DND-41 (cell line): ENCODE data around the gene PDPK1.
"Not testable (repeated sequence)": the region's sequence is repeated elsewhere in the genome, so short reads cannot be mapped to it uniquely, and the experiment has no call there.

ENCODE experiments used
- ATAC-seq: fragments of 200-7000 bp; cut with Tn5 transposase; 3 replicates; pipeline ENCODE4 v1.9.1; 2021; ENCODE audit warnings: low read depth; ENCODE audit not compliant: insufficient read depth
- DNase-seq: peaks from one replicate; pipeline ENCODE4 v3.0.0-alpha.2; 2020
- H2AFZ ChIP-seq: 2 replicates; pipeline ENCODE4 v1.6.0; 2012; ENCODE audit warnings: low read depth, low read length
- H3K27ac ChIP-seq: 2 replicates; pipeline ENCODE4 v1.5.1; 2012; ENCODE audit warnings: low read length, inconsistent platforms
- H3K27me3 ChIP-seq: fragments of 200-600 bp; sonication (generic); 2 replicates; pipeline ENCODE4 v1.6.0; 2012; ENCODE audit warnings: low read length, mild to moderate bottlenecking, inconsistent platforms; ENCODE audit not compliant: insufficient read depth, poor library complexity
- H3K36me3 ChIP-seq: 2 replicates; pipeline ENCODE4 v1.5.1; 2012; ENCODE audit warnings: low read length, inconsistent platforms; ENCODE audit not compliant: insufficient read depth
- H3K4me1 ChIP-seq: 2 replicates; pipeline ENCODE4 v1.5.1; 2012; ENCODE audit warnings: mild to moderate bottlenecking, low read length; ENCODE audit not compliant: insufficient read depth
- H3K4me2 ChIP-seq: 2 replicates; pipeline ENCODE4 v1.6.0; 2012; ENCODE audit warnings: mild to moderate bottlenecking, moderate library complexity, low read length, inconsistent platforms; ENCODE audit not compliant: insufficient read depth
- H3K4me3 ChIP-seq, 2 experiments: fragments of 200-600 bp in 1 of 2; shearing (Covaris generic) in 1 of 2; 2 replicates each; pipeline ENCODE4 v1.5.1; 2012 to 2016; ENCODE audit warnings: inconsistent platforms in 2 of 2, low read length in 2 of 2, mild to moderate bottlenecking in 2 of 2, low read depth in 1 of 2, moderate library complexity in 1 of 2
- H3K79me2 ChIP-seq: 2 replicates; pipeline ENCODE4 v1.6.0; 2012; ENCODE audit warnings: low read length, inconsistent platforms; ENCODE audit not compliant: insufficient read depth
- H3K9ac ChIP-seq: 2 replicates; pipeline ENCODE4 v1.6.0; 2012; ENCODE audit warnings: low read depth, mild to moderate bottlenecking, inconsistent platforms, low read length, moderate library complexity
- H3K9me3 ChIP-seq: 2 replicates; pipeline ENCODE4 v1.5.1; 2012; ENCODE audit warnings: low read length, moderate library complexity, mild to moderate bottlenecking, inconsistent platforms; ENCODE audit not compliant: insufficient read depth, severe bottlenecking
- H4K20me1 ChIP-seq: 2 replicates; pipeline ENCODE4 v1.6.0; 2012; ENCODE audit warnings: low read length; ENCODE audit not compliant: insufficient read depth
- EZH2 ChIP-seq: IDR thresholded peaks from 3 replicates; pipeline ENCODE4 v1.6.1; 2012; ENCODE audit warnings: borderline replicate concordance, low read depth, mild to moderate bottlenecking, moderate library complexity, low read length, inconsistent platforms; ENCODE audit not compliant: severe bottlenecking
- TF ChIP-seq, protein P1 (sequence below): IDR thresholded peaks from 2 replicates; pipeline ENCODE4 v1.5.1; 2012; ENCODE audit warnings: borderline replicate concordance, low read length, moderate library complexity, mild to moderate bottlenecking; ENCODE audit not compliant: poor library complexity, severe bottlenecking; ENCODE audit errors: extremely low read depth

The PDPK1 gene

GRCh38 chr16:2598133-2598641 lies 60.4 kb downstream of the PDPK1 start:
- no peak overlapping the region for H3K27ac ChIP-seq
- 0 out of 2 replicates have a peak, but pooled peaks cover 4% of the 10 kb centered on the region for H4K20me1 ChIP-seq
- H3K4me3 ChIP-seq = no peak overlapping the region
- ATAC-seq = no peak
- H3K9me3 ChIP-seq = no peaks in the 10 kb centered on the region
- H3K9ac ChIP-seq = no peak overlapping the region
- H3K79me2 ChIP-seq = peaks cover 11% of the 10 kb centered on the region
- TF ChIP-seq EZH2 = no peak
- TF ChIP-seq, protein P1, sequence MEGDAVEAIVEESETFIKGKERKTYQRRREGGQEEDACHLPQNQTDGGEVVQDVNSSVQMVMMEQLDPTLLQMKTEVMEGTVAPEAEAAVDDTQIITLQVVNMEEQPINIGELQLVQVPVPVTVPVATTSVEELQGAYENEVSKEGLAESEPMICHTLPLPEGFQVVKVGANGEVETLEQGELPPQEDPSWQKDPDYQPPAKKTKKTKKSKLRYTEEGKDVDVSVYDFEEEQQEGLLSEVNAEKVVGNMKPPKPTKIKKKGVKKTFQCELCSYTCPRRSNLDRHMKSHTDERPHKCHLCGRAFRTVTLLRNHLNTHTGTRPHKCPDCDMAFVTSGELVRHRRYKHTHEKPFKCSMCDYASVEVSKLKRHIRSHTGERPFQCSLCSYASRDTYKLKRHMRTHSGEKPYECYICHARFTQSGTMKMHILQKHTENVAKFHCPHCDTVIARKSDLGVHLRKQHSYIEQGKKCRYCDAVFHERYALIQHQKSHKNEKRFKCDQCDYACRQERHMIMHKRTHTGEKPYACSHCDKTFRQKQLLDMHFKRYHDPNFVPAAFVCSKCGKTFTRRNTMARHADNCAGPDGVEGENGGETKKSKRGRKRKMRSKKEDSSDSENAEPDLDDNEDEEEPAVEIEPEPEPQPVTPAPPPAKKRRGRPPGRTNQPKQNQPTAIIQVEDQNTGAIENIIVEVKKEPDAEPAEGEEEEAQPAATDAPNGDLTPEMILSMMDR = no peak
- H2AFZ ChIP-seq = no peak overlapping the region
- no peak overlapping the region for H3K4me2 ChIP-seq
- peaks cover 7% of the 10 kb centered on the region; the same call in 1 of the 2 replicates for H3K4me1 ChIP-seq
- H3K36me3 ChIP-seq = peaks cover 45% of the 10 kb centered on the region
- DNase-seq = no peak
- H3K27me3 ChIP-seq = no peaks in the 10 kb centered on the region

GRCh38 chr16:2598723-2599122 lies 60.9 kb downstream of the PDPK1 start:
- Histone ChIP-seq H3K27me3 (no peaks in the 10 kb centered on the region), H2AFZ (no peak overlapping the region), H4K20me1 (0 out of 2 replicates have a peak, but pooled peaks cover 3% of the 10 kb centered on the region), H3K4me2 (no peak overlapping the region), H3K36me3 (peaks cover 44% of the 10 kb centered on the region), H3K9ac (no peak overlapping the region), H3K27ac (no peak overlapping the region), H3K9me3 (no peaks in the 10 kb centered on the region), H3K4me1 (peaks cover 7% of the 10 kb centered on the region; the same call in 1 of the 2 replicates), H3K4me3 (no peak overlapping the region), H3K79me2 (peaks cover 12% of the 10 kb centered on the region)
- DNase-seq (no peak), ATAC-seq (no peak)
- TF ChIP-seq, protein P1 = no peak
- no peak for TF ChIP-seq EZH2

- H3K4me3 ChIP-seq, H3K27me3 ChIP-seq, H3K4me2 ChIP-seq, H4K20me1 ChIP-seq, H3K9ac ChIP-seq, ATAC-seq, H3K9me3 ChIP-seq, H2AFZ ChIP-seq, H3K4me1 ChIP-seq, DNase-seq, H3K27ac ChIP-seq: not testable (repeated sequence)
- Histone ChIP-seq H3K36me3 (peaks cover 41% of the 10 kb centered on the region), H3K79me2 (peaks cover 13% of the 10 kb centered on the region)
Observed at GRCh38 chr16:2599165-2599564, 61.3 kb downstream of the PDPK1 start.

DNA sequence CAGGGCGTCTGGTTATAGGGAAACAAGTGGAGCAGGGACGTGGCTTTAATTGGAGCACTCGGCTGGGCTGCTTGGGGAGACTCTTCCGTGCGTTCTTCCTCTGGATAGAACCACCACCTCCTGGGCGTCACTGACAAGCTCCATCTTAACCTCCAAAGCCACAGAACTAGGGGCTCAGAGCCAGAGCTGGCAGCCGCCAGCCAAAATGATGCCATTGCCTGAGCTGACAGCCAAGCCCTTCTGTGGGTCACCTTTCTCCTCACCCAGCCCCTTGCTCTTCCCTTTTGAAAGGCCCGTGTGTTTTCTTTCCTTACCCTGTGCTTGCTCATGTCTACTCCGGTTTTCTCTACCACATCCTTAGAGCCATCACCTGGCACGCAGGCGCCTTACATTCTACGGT lies 62.0 kb downstream of the PDPK1 start:
- not testable (repeated sequence) for H3K9ac ChIP-seq, ATAC-seq, H3K4me2 ChIP-seq, H2AFZ ChIP-seq, H3K27ac ChIP-seq, H4K20me1 ChIP-seq, H3K4me3 ChIP-seq, H3K27me3 ChIP-seq, H3K9me3 ChIP-seq, DNase-seq
- Histone ChIP-seq H3K36me3 (peaks cover 41% of the 10 kb centered on the region), H3K79me2 (peaks cover 16% of the 10 kb centered on the region), H3K4me1 (peaks cover 14% of the 10 kb centered on the region; the same call in 1 of the 2 replicates)

DNA sequence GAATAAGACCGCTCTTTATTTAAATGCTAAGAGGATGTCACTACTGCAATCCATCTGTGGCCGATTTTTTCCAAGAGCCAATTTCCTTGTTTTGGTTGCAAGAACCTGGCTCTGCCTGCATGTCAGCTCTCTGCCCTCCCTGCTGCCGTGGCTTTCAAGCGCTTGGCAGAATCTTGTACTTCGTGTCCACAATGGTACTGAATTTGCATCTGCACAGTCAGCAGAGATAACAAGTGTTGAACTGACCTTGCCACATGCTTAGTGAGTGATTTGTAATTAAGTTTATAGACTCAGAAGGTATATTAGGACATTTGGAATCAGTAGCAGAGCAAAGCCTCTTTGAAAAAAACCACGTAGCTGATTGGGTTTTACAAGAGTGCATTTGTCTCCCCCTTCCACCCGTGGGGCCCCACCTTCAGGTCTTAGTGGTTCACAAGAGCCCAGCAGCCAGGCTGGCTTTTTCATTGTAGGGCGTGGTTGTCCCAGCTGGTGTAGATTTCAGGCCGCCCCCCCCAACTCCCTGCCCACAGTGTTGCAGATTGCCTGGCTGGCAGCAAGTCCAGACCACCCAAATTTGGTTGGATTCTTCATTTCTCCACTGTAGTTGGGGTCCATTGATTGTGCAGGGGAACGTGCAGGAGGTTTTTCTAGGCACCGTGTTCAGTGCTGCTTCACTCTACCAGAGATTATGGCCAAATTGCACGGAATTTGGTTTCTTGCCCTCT lies 63.6 kb downstream of the PDPK1 start:
- not testable (repeated sequence) for H3K9ac ChIP-seq, DNase-seq, H3K4me2 ChIP-seq

DNA sequence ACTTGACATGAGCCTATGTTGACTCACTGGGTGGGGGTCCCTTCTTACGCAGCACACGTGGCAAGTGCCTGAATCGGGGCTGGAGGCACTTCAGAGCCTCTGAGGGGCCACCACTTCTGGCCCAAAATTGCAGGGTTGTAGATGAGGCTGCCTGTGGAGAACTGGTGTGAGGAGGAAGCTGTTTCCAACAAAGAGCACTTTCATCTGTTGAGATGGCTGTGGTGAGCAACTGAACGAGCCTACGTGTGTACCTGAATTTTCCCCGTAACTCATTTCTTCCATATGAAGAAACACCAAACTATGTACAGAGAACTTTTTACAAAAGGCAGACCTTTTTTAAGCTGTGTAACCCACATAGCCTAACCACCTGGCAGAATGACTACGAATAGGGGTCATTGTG lies 64.4 kb downstream of the PDPK1 start:
- not testable (repeated sequence) for H3K4me3 ChIP-seq, DNase-seq, H3K27me3 ChIP-seq, H4K20me1 ChIP-seq, H3K27ac ChIP-seq, ATAC-seq, H3K9me3 ChIP-seq
- peak overlapping the region; percentile 95; the same call in 1 of the 2 replicates for H3K4me2 ChIP-seq
- peaks cover 23% of the 10 kb centered on the region for H3K36me3 ChIP-seq
- peak overlapping the region; percentile 92; the same call in 1 of the 2 replicates for H3K9ac ChIP-seq
- H3K79me2 ChIP-seq = peaks cover 25% of the 10 kb centered on the region
- peaks cover 21% of the 10 kb centered on the region; the same call in 1 of the 2 replicates for H3K4me1 ChIP-seq
- peak overlapping the region; percentile 93; the same call in 1 of the 2 replicates for H2AFZ ChIP-seq

More for the DNA sequence above, 63.6 kb downstream of the PDPK1 start:
- H2AFZ ChIP-seq, H3K4me3 ChIP-seq, ATAC-seq, H3K27ac ChIP-seq, H3K9me3 ChIP-seq, H4K20me1 ChIP-seq, H3K27me3 ChIP-seq: not testable (repeated sequence)
- Histone ChIP-seq H3K36me3 (peaks cover 31% of the 10 kb centered on the region), H3K4me1 (peaks cover 21% of the 10 kb centered on the region; the same call in 1 of the 2 replicates), H3K79me2 (peaks cover 25% of the 10 kb centered on the region)
